Stimulated activated CD4-positive, alpha-beta T cell treated with anti-CD3 and anti-CD28 coated beads, Interleukin-2, amount 100 ng/mL, for 24 hours (primary cell): ENCODE results near the gene IL10RB.

Experiments used
- DNase-seq, 2 donors: peaks; one replicate each; pipeline ENCODE4 v3.0.0-alpha.2; 2020

The IL10RB gene

DNA sequence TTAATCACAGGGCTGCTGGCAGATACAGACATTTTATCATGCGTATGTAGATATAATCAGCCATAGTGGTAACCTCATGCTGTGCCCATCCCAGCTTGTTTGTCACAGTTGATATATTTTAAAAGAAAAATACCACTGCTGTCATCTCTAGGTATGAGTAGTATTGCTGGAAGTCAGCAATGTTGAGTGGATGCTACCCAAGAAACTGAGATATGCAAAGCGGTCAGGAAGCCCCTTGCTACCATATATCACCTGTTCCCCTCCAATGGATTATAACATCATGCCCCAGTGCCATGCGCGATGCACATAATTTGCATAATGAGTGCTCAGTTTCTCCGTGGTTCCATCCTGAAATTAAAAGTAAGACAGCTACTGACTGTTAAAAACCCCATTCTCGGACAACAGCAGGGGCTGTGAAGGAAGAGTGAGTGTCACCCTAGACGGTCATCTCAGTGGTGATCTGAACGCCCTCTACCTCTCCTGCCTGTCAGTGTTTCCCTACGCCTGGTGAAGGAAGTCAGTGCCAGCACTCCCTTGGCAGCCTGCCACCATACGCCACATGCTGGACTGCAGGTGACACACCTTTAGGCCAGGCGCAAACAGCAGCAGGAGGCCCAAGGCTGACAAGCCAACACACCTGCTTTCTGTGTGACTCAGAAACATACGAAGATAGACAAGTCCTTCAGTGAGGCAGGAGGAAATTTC, 2.7 kb downstream of the IL10RB start:
- DNase-seq, result peak; percentile 49 to 59

DNA sequence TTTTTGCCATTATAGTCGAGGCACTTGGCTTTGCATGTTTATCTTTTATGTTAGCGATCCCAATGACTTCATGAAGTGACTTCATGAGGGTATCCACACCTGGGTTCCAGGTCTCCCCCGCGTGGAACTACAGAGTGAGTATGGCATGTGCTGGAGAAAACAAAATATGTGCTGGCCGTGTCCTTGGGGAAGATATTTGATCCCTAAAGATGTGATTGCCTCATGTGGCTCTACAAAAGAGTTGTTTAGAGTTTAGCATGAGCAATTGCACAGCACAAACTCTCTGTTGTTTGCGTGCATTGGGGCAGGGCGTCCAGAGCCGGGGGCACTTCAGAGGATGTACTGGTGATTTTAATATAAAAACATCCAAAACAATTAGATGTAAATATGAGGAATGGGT, 4.8 kb downstream of the IL10RB start:
- DNase-seq, result no peak

DNA sequence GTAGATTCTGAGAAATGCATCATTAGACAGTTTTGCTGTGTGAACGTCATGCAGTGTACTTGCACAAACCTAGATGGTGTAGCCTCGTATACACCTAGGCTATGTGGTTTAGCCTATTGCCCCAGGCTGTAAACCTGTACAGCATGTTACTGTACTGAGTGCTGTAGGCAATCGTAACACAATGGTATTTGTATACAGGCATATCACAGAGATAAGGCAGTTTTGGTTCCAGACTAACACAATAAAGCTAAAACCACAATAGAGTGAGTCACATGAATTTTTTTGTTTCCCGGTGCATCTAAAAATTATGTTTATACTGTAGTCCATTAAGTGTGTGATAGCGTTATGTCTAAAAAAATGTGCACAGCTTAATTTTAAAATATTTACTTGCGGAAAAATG, 6.9 kb downstream of the IL10RB start:
- no peak for DNase-seq

- no peak for DNase-seq
These were observed 12.6 kb downstream of the IL10RB start for GRCh38 chr21:33278721-33279120.

DNA sequence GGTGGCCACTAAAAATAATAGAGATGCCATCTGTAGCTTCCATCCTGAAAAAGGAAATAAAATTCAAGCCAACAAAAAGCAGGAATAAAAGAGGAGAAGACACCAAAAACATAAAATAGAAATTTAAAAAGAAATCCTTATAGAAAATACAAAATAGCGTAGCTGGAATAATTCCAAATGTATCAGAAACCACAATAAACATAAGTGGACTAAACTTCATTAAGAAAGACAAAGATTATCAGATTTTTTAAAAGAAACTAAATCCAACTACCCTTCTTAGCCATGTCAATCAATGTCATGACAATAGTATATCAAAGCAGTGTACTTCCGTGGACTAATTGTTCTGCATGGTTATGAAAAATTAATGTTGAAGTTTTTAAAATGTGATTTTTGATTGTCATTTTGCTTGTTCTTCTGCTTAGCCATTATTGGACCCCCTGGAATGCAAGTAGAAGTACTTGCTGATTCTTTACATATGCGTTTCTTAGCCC, 13.2 kb downstream of the IL10RB start:
- DNase-seq, result no peak

DNA sequence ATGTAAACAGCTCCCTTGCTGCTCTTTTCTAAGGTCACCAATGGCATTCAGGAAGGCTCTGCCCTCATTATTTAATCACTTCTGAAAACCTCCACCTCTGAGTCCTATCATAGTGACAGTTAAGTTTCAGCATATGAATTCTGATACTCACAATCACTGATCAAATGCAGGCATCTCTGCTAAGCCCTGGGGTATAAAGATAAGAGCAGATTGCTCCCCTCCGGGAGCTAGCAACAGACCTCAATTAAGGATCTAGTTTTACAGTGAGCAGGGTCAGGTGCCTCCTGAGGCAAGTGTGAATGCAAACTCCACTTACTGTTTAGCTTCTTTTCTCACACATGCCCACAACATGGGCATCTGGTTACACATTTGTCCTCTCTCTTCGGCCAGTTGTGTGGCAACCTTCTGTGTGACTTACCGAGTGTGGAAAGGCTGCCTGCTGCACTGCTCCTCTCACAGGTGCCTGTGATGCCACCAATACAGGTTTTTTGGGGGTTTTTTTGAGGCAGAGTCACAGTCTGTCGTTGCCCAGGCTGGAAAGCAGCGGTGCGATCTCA, 15.0 kb downstream of the IL10RB start:
- DNase-seq, result no peak

DNA sequence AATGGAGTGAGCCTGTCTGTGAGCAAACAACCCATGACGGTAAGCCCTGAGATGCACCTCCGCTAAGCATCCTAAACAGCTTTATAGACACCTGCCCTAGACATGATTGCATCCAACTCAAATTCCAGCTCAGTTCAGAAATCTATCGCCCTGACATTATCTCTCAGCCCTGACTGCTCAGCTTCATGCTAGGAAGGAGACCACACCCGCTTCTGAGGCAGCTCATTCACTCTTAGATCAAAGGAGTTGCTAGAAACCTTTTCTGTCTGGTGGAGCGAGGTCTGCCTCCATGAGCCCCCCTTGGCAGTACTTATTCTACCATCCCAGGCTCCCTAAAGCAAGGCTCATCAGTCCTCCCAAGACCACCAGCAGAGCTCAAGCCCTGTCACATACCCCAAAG, 17.0 kb downstream of the IL10RB start:
- no peak for DNase-seq

DNA sequence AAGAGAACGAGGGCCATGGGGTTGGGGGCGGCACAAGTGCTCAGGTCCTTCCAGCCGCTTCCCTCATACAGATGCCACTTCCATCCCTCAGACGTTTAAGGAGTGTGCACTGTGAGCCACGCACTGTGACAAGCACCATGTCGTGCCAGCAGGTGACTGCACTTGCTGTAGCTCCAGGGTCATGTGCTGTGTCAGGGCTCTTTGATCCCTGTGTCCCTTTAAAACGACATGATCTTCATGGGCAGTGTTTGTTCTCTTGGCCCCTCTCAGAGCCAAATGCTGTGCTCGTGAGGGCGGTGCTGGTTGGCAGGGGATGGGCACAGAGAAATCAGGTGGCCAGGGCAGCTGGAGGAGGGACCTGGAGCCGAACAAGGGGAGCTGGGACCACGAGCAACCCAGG, 19.9 kb downstream of the IL10RB start:
- DNase-seq, result no peak

DNA sequence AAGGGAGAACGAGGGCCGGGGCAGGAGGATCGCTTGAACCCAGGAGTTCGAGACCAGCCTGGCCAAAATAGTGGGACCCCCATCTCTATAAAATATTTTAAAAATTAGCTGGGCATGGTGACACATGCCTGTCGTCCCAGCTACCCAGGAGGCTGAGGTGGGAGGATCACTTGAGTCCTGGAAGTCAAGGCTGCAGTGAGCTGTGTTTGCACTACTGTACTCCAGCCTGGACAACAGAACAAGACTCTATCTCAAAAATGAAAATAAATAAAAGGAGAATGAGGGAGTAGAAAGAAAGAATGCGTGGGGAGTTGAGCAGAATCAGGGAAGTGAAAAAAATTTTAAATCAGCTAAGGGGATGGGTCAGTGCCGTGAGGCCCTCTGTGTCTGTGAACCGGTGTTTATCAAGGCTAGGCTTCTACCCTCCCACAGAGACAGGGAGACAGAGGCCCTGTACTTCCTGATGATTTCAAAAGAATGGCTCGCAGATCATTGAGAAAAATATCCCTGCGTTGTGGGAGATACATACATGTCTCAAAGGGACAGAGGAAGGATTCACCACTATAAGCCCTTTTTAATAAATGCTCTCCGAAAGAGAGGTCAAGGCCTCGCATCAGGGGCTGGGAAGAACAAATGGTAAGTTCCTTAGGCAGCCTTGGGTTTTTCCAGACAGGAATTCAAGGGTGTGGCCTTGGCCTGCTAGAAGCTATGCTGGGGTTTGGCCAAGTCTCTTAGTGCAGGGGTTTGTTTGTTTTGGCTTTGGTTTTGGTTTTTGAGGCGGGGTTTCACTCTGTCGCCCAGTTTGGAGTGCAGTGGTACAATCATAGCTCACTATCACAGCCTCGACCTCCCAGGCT, 20.7 kb downstream of the IL10RB start:
- DNase-seq, result no peak

- DNase-seq, result no peak
These were observed 23.1 kb downstream of the IL10RB start for GRCh38 chr21:33289199-33289819.

DNA sequence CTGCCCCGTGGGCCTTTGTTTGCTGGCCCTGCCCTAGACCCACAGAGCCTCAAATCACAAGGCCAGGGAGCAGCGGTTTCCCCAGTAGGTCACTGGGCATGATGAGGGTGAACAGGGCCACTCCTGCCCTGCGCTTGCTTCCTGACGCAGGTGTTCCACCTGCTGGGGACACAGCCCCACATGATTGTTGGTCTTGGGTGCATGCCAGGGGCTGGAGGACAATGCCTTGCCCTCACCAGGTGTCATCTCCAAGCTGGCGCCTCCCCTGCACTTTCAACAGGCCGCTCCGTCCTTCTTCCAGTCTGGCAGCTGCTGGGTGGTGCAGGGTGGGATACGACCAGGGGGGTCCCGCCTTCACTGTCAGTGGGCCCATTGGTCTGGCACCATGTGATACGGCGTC, 24.3 kb downstream of the IL10RB start:
- no peak for DNase-seq

DNA sequence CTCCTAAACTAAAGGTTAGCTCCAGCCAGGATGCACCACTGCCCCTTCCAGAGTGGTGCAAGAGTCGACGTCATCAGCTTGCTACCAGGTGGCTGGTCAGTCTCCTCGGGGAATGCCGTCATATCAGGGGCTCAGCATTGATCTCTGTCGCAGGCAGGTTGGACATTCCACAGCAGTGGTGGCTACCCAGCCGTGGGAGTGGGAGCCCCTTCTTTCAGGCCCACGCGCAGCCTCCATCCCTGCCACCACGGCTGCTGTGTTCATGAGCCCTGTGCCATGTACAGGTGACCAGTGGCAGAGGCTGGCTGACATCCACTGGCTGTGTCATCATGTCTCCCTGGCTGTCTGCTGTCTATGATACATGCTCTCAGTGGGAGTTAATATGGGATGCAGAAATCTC, 25.5 kb downstream of the IL10RB start:
- DNase-seq, result no peak

- DNase-seq, result no peak
These were observed 26.6 kb downstream of the IL10RB start for GRCh38 chr21:33292724-33293123.

GRCh38 chr21:33293136-33293535, 27.0 kb downstream of the IL10RB start:
- no peak for DNase-seq

GRCh38 chr21:33293811-33294216, 27.6 kb downstream of the IL10RB start:
- DNase-seq, result no peak

DNA sequence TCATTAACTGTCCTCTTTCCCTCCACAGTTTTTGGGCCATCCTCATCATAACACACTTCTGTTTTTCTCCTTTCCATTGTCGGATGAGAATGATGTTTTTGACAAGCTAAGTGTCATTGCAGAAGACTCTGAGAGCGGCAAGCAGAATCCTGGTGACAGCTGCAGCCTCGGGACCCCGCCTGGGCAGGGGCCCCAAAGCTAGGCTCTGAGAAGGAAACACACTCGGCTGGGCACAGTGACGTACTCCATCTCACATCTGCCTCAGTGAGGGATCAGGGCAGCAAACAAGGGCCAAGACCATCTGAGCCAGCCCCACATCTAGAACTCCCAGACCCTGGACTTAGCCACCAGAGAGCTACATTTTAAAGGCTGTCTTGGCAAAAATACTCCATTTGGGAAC, 30.0 kb downstream of the IL10RB start:
- no peak for DNase-seq

- DNase-seq, result peak; percentile 43 to 45
These were observed 33.1 kb downstream of the IL10RB start for GRCh38 chr21:33299181-33299752.

DNA sequence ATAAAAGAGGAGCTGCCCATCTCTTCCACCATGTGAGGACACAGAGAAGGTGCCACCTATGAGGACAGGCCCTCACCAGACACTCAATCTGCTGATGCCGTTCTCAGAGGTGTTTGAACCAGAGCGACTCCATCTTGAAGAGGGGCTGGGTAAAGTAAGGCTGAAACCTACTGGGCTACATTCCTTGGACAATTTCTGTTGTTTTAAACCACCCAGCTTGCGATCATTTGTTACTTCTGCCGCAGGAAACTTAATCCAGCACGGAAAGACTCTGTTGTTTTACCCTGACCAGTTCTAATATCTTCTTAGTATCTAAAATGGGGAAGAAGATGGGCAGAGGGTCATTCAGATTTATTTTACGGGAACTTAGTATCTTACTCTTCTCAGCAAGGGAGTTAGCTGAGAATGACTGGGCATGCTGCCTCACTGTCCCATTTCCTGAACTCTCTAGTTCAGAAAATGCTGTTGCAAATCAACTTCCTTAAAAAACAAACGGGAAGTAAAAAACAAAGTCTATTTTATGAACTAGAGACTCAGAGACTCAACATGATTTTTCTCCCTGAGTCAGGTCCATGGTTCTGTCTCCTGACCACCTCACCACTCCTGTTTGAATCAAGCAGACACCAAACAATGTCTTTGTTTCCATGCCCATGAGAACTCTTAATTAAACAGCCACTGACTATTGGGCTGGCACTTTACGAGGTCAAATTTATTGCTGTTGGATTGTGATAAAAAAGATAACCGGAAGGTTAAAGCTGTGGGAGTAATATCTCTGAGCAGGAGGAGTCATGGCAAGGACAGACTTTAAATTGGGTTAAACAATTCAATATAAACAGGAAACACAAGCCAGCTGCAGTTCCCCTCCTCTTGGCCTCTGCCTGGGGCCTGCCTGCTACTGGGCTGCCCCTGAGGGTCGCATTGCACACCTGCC, 34.8 kb downstream of the IL10RB start:
- no peak for DNase-seq

- DNase-seq, result no peak
These were observed 35.5 kb downstream of the IL10RB start for GRCh38 chr21:33301632-33302002.

GRCh38 chr21:33302055-33302454, 35.9 kb downstream of the IL10RB start:
- no peak for DNase-seq

DNA sequence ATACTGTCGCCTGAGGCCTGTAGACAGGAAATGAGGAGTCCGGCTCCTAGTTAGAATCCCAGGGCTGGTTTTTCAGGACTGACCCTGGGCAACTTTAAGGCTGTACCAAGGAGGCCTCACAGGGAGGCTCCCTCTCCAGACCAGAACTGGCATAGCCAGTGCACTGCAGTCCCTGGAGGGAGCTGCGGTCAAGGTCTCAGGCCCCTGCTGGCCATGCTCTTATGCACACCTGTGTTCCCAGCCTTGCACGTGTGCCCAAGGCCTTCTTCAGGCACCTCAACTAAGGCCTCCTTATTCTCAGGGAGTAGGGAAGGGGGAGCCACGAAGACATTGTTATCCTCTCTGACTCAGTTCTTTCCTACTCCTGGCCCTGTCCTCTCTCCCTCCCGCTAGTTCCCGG, 36.6 kb downstream of the IL10RB start:
- DNase-seq, result no peak

DNA sequence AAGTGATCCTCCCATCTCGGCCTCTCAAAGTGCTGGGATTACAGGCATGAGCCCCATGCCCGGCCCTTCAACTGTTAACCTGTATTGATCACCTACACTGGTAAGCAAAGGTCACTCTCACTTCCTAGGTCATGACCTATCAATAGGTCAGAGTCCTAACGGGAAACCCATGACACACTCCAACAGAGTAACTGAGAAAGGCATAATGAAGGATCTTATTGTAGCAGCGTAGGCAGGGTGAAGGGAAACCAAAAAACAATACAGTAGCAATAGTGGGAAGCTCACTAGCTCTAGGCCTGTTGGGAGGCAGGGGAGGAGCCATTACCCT, 39.1 kb downstream of the IL10RB start:
- no peak for DNase-seq
